Pancreas (tissue), 10 donors: ENCODE results near the gene TRABD. TPM values are rescaled to one million over a fixed set of nuclear protein-coding genes. Genes with fewer than 3 reads are reported as not detected.
A peak's percentile ranks its signal among the peaks of the same experiment; 100 is the strongest.

ENCODE experiments used
- ATAC-seq, 4 donors: fragments of 200-7000 bp; cut with Tn5 transposase; one replicate each; pipeline versions ENCODE4 v1.8.0 to v1.9.1; 2020; ENCODE audit warnings: mild to moderate bottlenecking in 4 of 4, moderate library complexity in 4 of 4
- DNase-seq, 6 donors: peaks; one replicate each; pipeline ENCODE4 v3.0.0-alpha.2; 2020
- FAIRE-seq: peaks from 2 replicates; lab custom pipeline; 2012; peaks lifted over from hg19 to GRCh38; lab: Jason Lieb, UNC
- H3K27ac ChIP-seq, 4 donors: fragments of 200-600 bp; sonication (generic); 1 replicate in 3 of 4; 2 replicates in 1 of 4; pipeline versions ENCODE4 v1.5.0 to v1.8.0; 2020
- H3K27me3 ChIP-seq, 4 donors: fragments of 200-600 bp; one replicate each; pipeline ENCODE4 v1.8.0; 2021
- H3K36me3 ChIP-seq, 3 donors: fragments of 200-600 bp; sonication (generic) in 1 of 3; one replicate each; pipeline versions ENCODE4 v1.5.0 to v1.8.0; 2020 to 2021
- H3K4me1 ChIP-seq, 3 donors: fragments of 200-600 bp; one replicate each; pipeline ENCODE4 v1.8.0; 2021
- H3K4me3 ChIP-seq, 4 donors: fragments of 200-600 bp; sonication (generic) in 2 of 4; one replicate each; pipeline versions ENCODE4 v1.5.0 to v1.8.0; 2020 to 2021
- H3K9me3 ChIP-seq, 4 donors: fragments of 200-600 bp; one replicate each; pipeline ENCODE4 v1.8.0; 2021
- WGBS, 2 donors: extraction: QIAGEN DNeasy Blood & Tissue Kit; methylation state at CpG; one replicate each; pipeline ENCODE4 v1.1.7; 2013; 5-methylcytosine and 5-hydroxymethylcytosine counted together
- intact Hi-C, 3 donors: fragments of 100-400 bp; cut with DNase I; formaldehyde crosslinking; loops; one replicate each; pipeline versions ENCODE4 v1.11.1 to v1.14.2; 2022
- polyA plus RNA-seq, 2 donors: library from polyadenylated mRNA; stranded (reverse); fragments of 200-250 nt; gene quantifications; one replicate each; pipeline ENCODE4 v1.2.3, GENCODE V29; 2013
- total RNA-seq, 6 donors: library from RNA; stranded (reverse); fragmentation: NEBNext Ultra II Directional in 4 of 6; extraction: Animal tissue kit (Norgen Biotek cat#: 25700) in 4 of 6; gene quantifications; one replicate each; pipeline versions ENCODE4 v1.2.1 to v1.2.4, GENCODE V29; 2021 to 2023
- TF ChIP-seq, protein P1 (sequence below), 4 donors: fragments of 200-600 bp; sonication (generic) in 3 of 4; IDR thresholded peaks; one replicate each; pipeline versions ENCODE4 v1.5.0 to v1.8.0; 2021; ENCODE audit warnings: antibody characterized with exemption in 4 of 4
- donor health status: healthy with polysubstance abuse.
- donor health status: DM: no; HTN: no; CAD: no; lungs with moderate emphysema.
- donor health status: DM: no; HTN: no; CAD: no.
- donor health status: control.
- donor health status: control.
- donor health status: Bipolar disorder and iron deficiency.
- donor health status: DM: yes; HTN: yes; CAD: no.
- donor health status: DM: no; HTN: no; CAD: no.
- donor health status: DM: no; HTN: no; CAD: no.
- donor health status: DM: yes; HTN: yes; CAD: no.

Gene TRABD
- total and polyA plus RNA-seq, 8 donors, result 25.9 to 107 (median 51.7) TPM

- DNase-seq, result peak in 5 of 6 donors; percentile 56 to 82 (median 70)
- Histone ChIP-seq H3K36me3 (peaks cover 0 to 30% (median 0%) of the 10 kb centered on the region in 3 donors), H3K27ac (peak overlapping the region in 1 of 4 donors; percentile 80)
These were observed 8.5 kb downstream of the TRABD start for GRCh38 chr22:50194037-50194805.

GRCh38 chr22:50196256-50196655, 10.5 kb downstream of the TRABD start:
- FAIRE-seq, result no peak
- ATAC-seq, result no peak

More at GRCh38 chr22:50194037-50194805, 8.5 kb downstream of the TRABD start:
- H3K9me3 ChIP-seq, result no peaks in the 10 kb centered on the region
- TF ChIP-seq, protein P1, sequence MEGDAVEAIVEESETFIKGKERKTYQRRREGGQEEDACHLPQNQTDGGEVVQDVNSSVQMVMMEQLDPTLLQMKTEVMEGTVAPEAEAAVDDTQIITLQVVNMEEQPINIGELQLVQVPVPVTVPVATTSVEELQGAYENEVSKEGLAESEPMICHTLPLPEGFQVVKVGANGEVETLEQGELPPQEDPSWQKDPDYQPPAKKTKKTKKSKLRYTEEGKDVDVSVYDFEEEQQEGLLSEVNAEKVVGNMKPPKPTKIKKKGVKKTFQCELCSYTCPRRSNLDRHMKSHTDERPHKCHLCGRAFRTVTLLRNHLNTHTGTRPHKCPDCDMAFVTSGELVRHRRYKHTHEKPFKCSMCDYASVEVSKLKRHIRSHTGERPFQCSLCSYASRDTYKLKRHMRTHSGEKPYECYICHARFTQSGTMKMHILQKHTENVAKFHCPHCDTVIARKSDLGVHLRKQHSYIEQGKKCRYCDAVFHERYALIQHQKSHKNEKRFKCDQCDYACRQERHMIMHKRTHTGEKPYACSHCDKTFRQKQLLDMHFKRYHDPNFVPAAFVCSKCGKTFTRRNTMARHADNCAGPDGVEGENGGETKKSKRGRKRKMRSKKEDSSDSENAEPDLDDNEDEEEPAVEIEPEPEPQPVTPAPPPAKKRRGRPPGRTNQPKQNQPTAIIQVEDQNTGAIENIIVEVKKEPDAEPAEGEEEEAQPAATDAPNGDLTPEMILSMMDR (IDR thresholded peaks at IDR 0.05), result no peak
- peaks cover 18 to 19% (median 19%) of the 10 kb centered on the region in 3 donors for H3K4me1 ChIP-seq
- WGBS, 2 donors, result 63 to 76% methylated on average over 44 of the region's 44 CpGs
- no peaks in the 10 kb centered on the region for H3K27me3 ChIP-seq
- peak in 2 of 4 donors; percentile 9 to 39 for ATAC-seq
- intact Hi-C loops, result no loop called here
- no peak for FAIRE-seq
- no peak overlapping the region for H3K4me3 ChIP-seq

GRCh38 chr22:50197000-50197800, 11.5 kb downstream of the TRABD start:
- no peak for FAIRE-seq
- 86 to 89% methylated on average over 22 to 23 of the region's 23 CpGs for WGBS, 2 donors
- TF ChIP-seq, protein P1 (IDR thresholded peaks at IDR 0.05), result no peak

More at GRCh38 chr22:50196256-50196655, 10.5 kb downstream of the TRABD start:
- Histone ChIP-seq H3K36me3 (peaks cover 0 to 30% (median 0%) of the 10 kb centered on the region in 3 donors), H3K4me3 (no peak overlapping the region), H3K27ac (no peak overlapping the region), H3K27me3 (no peaks in the 10 kb centered on the region), H3K9me3 (no peaks in the 10 kb centered on the region), H3K4me1 (peaks cover 7 to 15% (median 10%) of the 10 kb centered on the region in 3 donors)
- DNase-seq, result peak in 2 of 6 donors; percentile 36 to 71
- intact Hi-C loops, result no loop called here
- 88 to 90% methylated on average over 18 of the region's 18 CpGs for WGBS, 2 donors
- TF ChIP-seq, protein P1 (IDR thresholded peaks at IDR 0.05), result no peak

DNA sequence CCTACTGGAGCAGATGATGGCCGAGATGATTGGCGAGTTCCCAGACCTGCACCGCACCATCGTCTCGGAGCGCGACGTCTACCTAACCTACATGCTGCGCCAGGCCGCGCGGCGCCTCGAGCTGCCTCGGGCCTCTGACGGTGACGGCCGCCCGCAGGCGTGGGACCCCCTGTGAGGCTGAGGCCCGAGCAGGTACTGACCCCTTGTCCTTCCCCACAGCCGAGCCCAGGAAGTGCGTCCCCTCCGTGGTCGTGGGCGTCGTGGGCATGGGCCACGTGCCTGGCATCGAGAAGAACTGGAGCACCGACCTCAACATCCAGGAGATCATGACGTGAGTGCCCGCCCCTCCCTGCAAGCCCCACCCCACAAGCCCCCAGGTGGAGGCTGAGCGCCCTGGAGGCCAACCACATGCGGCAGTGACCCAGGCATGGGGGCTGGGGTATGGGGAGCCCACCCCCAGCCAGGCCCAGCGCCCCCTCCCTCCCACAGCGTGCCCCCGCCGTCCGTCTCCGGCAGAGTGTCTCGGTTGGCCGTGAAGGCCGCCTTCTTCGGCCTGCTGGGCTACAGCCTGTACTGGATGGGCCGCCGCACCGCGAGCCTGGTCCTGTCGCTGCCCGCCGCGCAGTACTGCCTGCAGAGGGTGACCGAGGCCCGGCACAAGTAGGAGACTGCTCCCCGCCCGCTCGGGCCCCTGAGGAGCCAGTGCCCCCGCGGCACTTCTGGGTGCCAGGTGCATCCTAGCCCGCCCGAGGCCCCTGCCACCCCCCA, 12.3 kb downstream of the TRABD start:
- no peak for FAIRE-seq
- intact Hi-C loops, result no loop called here

More at GRCh38 chr22:50197000-50197800, 11.5 kb downstream of the TRABD start:
- ATAC-seq, result no peak
- DNase-seq, result peak in 2 of 6 donors; percentile 49 to 79
- Histone ChIP-seq H3K27ac (no peak overlapping the region), H3K4me3 (no peak overlapping the region), H3K36me3 (peaks cover 0 to 30% (median 0%) of the 10 kb centered on the region in 3 donors), H3K27me3 (no peaks in the 10 kb centered on the region), H3K9me3 (no peaks in the 10 kb centered on the region), H3K4me1 (peaks cover under 1 to 11% (median 7%) of the 10 kb centered on the region in 3 donors)
- intact Hi-C loops, result no loop called here

More for the DNA sequence above, 12.3 kb downstream of the TRABD start:
- ATAC-seq (no peak), DNase-seq (peak in 3 of 6 donors; percentile 25 to 85 (median 60))
- Histone ChIP-seq H3K27ac (no peak overlapping the region), H3K27me3 (no peaks in the 10 kb centered on the region), H3K4me3 (no peak overlapping the region), H3K36me3 (peaks cover 0 to 30% (median 0%) of the 10 kb centered on the region in 3 donors), H3K9me3 (no peaks in the 10 kb centered on the region), H3K4me1 (peaks cover 0 to 13% (median 10%) of the 10 kb centered on the region in 3 donors)
- TF ChIP-seq, protein P1 (IDR thresholded peaks at IDR 0.05), result no peak
- 94 to 96% methylated on average over 51 to 61 of the region's 61 CpGs for WGBS, 2 donors
